Measurements from ENCODE around the gene JUNB. TPM values are rescaled to one million over a fixed set of nuclear protein-coding genes. Genes with fewer than 3 reads are reported as not detected.
A peak's percentile ranks its signal among the peaks of the same experiment; 100 is the strongest.
"Not testable (repeated sequence)": the region's sequence is repeated elsewhere in the genome, so short reads cannot be mapped to it uniquely, and the experiment has no call there.

The JUNB gene
- total RNA-seq, 1 experiment from 2014 or later, result 125 TPM

DNA sequence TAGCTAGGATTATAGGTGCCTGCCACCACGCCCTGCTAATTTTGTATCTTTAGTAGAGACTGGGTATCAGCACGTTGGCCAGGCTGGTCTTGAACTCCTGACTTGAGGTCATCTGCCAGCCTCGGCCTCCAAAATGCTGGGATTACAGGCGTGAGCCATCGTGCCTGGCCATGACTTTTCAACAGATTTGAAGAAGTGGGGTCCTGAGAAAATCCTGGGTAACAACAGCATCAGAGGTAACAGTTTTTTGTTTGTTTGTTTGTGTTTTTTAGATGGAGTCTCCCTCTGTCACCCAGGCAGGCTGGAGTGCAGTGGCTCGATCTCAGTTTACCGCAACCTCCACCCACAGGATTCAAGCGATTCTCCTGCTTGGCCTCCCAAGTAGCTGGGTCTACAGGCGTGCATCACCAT is 3.7 kb downstream of the JUNB start:
- peaks cover 29% of the 10 kb centered on the region for H3K4me1 Mint-ChIP-seq (ENCODE audit: insufficient read depth, unreplicated experiment)
- ChIA-PET POLR2A (interaction anchor here (0.7 to 8.4 kb wide), 10 partner anchors 11 to 74 kb away, joined by 3 to 410 read pairs (median 4); partner anchors contain the start of genes HOOK2, RNASEH2A and TNPO2), CTCF (interaction anchor here (0.5 to 14.5 kb wide), 12 partner anchors 9 to 1966 kb away, joined by 3 to 307 read pairs (median 4); partner anchors contain the start of gene HOOK2)
- H3K36me3 Mint-ChIP-seq (ENCODE audit: insufficient read depth, unreplicated experiment), result peaks cover 80% of the 10 kb centered on the region
- no peak for DNase-seq (ENCODE audit: unreplicated experiment)
- intact Hi-C loops (cut with micrococcal nuclease), result loop anchor here (5.0 kb wide), 1 partner anchor 73 kb away; the partner anchor contains the start of gene TNPO2
- H3K9me3 Mint-ChIP-seq (ENCODE audit: unreplicated experiment), result no peaks in the 10 kb centered on the region
- no TSS peak for BruUV-seq (replicated peaks)
- TF ChIP-seq, protein P1, sequence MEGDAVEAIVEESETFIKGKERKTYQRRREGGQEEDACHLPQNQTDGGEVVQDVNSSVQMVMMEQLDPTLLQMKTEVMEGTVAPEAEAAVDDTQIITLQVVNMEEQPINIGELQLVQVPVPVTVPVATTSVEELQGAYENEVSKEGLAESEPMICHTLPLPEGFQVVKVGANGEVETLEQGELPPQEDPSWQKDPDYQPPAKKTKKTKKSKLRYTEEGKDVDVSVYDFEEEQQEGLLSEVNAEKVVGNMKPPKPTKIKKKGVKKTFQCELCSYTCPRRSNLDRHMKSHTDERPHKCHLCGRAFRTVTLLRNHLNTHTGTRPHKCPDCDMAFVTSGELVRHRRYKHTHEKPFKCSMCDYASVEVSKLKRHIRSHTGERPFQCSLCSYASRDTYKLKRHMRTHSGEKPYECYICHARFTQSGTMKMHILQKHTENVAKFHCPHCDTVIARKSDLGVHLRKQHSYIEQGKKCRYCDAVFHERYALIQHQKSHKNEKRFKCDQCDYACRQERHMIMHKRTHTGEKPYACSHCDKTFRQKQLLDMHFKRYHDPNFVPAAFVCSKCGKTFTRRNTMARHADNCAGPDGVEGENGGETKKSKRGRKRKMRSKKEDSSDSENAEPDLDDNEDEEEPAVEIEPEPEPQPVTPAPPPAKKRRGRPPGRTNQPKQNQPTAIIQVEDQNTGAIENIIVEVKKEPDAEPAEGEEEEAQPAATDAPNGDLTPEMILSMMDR (IDR thresholded peaks at IDR 0.05; ENCODE audit: unreplicated experiment), result no peak
- no peaks in the 10 kb centered on the region for H3K27me3 Mint-ChIP-seq (ENCODE audit: insufficient read depth, unreplicated experiment)
- no peak overlapping the region for H3K27ac Mint-ChIP-seq (ENCODE audit: low read depth, unreplicated experiment)
- no peak overlapping the region for H3K4me3 Mint-ChIP-seq (ENCODE audit: unreplicated experiment)

DNA sequence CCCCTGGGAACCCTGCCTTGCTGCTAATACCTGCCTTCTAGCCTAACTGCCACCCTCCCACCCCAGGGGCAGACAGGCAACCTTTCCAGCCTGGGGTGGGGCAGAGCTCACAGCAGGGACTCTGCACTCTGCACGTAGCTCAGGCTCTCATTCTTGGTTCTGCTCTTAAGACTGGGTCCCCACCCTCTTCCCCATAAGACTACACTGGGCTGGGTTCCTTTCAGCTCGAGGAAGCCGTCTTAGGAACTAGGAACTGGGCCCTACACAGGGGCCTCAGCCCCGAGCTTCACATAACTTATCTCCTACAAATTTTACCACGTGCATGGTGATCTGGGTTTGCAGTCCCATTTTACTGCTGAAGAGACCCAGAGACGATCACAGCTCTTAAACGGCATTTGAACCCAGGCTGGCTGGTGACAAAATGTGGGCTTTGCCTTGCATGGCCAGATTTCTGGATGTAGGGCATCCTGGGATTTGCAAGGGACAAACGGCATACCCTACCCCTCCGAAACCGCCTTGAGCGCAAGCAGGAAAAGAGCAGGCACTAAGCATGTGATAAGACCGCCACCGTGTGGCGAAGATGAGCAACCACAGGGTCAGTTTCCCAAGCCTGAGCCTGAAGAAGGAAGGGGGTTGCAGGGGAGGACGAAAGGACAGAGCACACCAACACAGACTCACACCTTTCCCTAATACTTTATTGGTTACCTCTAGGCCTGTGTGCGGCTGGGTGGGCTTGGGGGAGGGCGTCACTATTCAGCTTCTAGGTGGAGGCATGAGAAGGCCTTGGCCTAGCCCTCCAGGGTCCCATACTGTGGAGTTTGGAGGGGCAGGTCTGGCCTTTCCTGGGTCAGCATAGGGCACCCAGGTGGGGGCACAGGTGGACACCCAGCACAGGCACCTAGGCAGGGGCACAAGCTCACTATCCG is 5.1 kb downstream of the JUNB start:
- no peaks in the 10 kb centered on the region for H3K9me3 Mint-ChIP-seq (ENCODE audit: unreplicated experiment)
- intact Hi-C loops (cut with micrococcal nuclease), result loop anchor here (1.0 kb wide), 5 partner anchors 19 to 120 kb away; no protein-coding TSS in a partner anchor
- peak; percentile 87 for DNase-seq (ENCODE audit: unreplicated experiment)
- POLR2A ChIA-PET, result interaction anchor here (0.9 to 8.4 kb wide), 14 partner anchors 10 to 115 kb away, joined by 3 to 410 read pairs (median 5); partner anchors contain the start of genes DHPS, GET3, HOOK2 and RNASEH2A
- peaks cover 18% of the 10 kb centered on the region for H3K4me1 Mint-ChIP-seq (ENCODE audit: insufficient read depth, unreplicated experiment)
- BruUV-seq (replicated peaks), result no TSS peak
- no peaks in the 10 kb centered on the region for H3K27me3 Mint-ChIP-seq (ENCODE audit: insufficient read depth, unreplicated experiment)
- H3K27ac Mint-ChIP-seq (ENCODE audit: low read depth, unreplicated experiment), result peak overlapping the region; percentile 84
- peak overlapping the region; percentile 35 for H3K4me3 Mint-ChIP-seq (ENCODE audit: unreplicated experiment)
- TF ChIP-seq, protein P1 (IDR thresholded peaks at IDR 0.05; ENCODE audit: unreplicated experiment), result peak; percentile 94
- peaks cover 74% of the 10 kb centered on the region for H3K36me3 Mint-ChIP-seq (ENCODE audit: insufficient read depth, unreplicated experiment)
- CTCF ChIA-PET, result interaction anchor here (0.5 to 14.5 kb wide), 32 partner anchors 9 to 1135 kb away, joined by 3 to 307 read pairs (median 4); partner anchors contain the start of genes DNASE2, GCDH, HOOK2 and MAN2B1

- Mint-ChIP-seq H3K27me3 (ENCODE audit: insufficient read depth, unreplicated experiment) (no peaks in the 10 kb centered on the region), H3K4me3 (ENCODE audit: unreplicated experiment) (no peak overlapping the region), H3K9me3 (ENCODE audit: unreplicated experiment) (no peaks in the 10 kb centered on the region), H3K27ac (ENCODE audit: low read depth, unreplicated experiment) (no peak overlapping the region), H3K4me1 (ENCODE audit: insufficient read depth, unreplicated experiment) (peaks cover 20% of the 10 kb centered on the region), H3K36me3 (ENCODE audit: insufficient read depth, unreplicated experiment) (peaks cover 66% of the 10 kb centered on the region)
- POLR2A ChIA-PET, result interaction anchor here (0.7 to 8.4 kb wide), 5 partner anchors 9 to 60 kb away, joined by 4 to 410 read pairs (median 6); partner anchors contain the start of genes GET3, HOOK2 and RNASEH2A
- intact Hi-C loops (cut with micrococcal nuclease), result no loop called here
- BruUV-seq (replicated peaks), result no TSS peak
- CTCF ChIA-PET, result interaction anchor here (0.5 to 14.5 kb wide), 13 partner anchors 8 to 121 kb away, joined by 3 to 307 read pairs (median 6); partner anchors contain the start of genes GCDH and HOOK2
- DNase-seq (ENCODE audit: unreplicated experiment), result no peak
- TF ChIP-seq, protein P1 (IDR thresholded peaks at IDR 0.05; ENCODE audit: unreplicated experiment), result no peak
Measured at GRCh38 chr19:12797141-12797587, 5.9 kb downstream of the JUNB start.

- H3K27ac Mint-ChIP-seq (ENCODE audit: low read depth, unreplicated experiment); H3K4me3 Mint-ChIP-seq (ENCODE audit: unreplicated experiment); H3K9me3 Mint-ChIP-seq (ENCODE audit: unreplicated experiment); H3K27me3 Mint-ChIP-seq (ENCODE audit: insufficient read depth, unreplicated experiment); BruUV-seq (replicated peaks); intact Hi-C loops (cut with micrococcal nuclease); DNase-seq (ENCODE audit: unreplicated experiment): not testable (repeated sequence)
- Mint-ChIP-seq H3K4me1 (ENCODE audit: insufficient read depth, unreplicated experiment) (peaks cover 24% of the 10 kb centered on the region), H3K36me3 (ENCODE audit: insufficient read depth, unreplicated experiment) (peaks cover 62% of the 10 kb centered on the region)
- ChIA-PET POLR2A (interaction anchor here (0.7 to 8.4 kb wide), 4 partner anchors 21 to 60 kb away, joined by 3 to 410 read pairs (median 4); partner anchors contain the start of genes GET3 and HOOK2), CTCF (interaction anchor here (0.6 to 14.5 kb wide), 8 partner anchors 12 to 85 kb away, joined by 3 to 307 read pairs (median 5); partner anchors contain the start of genes HOOK2 and TRIR)
Measured at GRCh38 chr19:12797607-12798006, 6.3 kb downstream of the JUNB start.

Data from MCF 10A (cell line).